Measurements from ENCODE around the gene CFAP77. TPM values are rescaled to one million over a fixed set of nuclear protein-coding genes. Genes with fewer than 3 reads are reported as not detected.

The CFAP77 gene
- total RNA-seq, 1 experiment from 2014 or later = 0.11 TPM

- no peaks in the 10 kb centered on the region for H3K9me2 ChIP-seq (replicated peaks; ENCODE audit: low read length)
- intact Hi-C loops (cut with micrococcal nuclease) = no loop called here
- DNase-seq = no peak
- H3F3A ChIP-seq (ENCODE audit: low read length, unreplicated experiment) = no peaks in the 10 kb centered on the region
- H3K79me2 ChIP-seq (ENCODE audit: low read length) = no peaks in the 10 kb centered on the region
- no peak overlapping the region for H3K9ac ChIP-seq (ENCODE audit: low read length)
- H2AFZ ChIP-seq (ENCODE audit: low read length) = no peak overlapping the region
- H4K20me1 ChIP-seq (ENCODE audit: low read length) = no peaks in the 10 kb centered on the region
- ChIA-PET CTCF (no interaction called here), POLR2A (ENCODE audit: unreplicated experiment) (no interaction called here)
- no peaks in the 10 kb centered on the region for H3K36me3 ChIP-seq (ENCODE audit: low read depth, low read length)
- H3K4me1 ChIP-seq (ENCODE audit: insufficient read depth, low read length) = no peaks in the 10 kb centered on the region
- H3K4me2 ChIP-seq (ENCODE audit: low read length) = no peak overlapping the region
- H3K9me3 ChIP-seq (ENCODE audit: low read length) = no peaks in the 10 kb centered on the region
- no peak overlapping the region for H3K4me3 ChIP-seq (ENCODE audit: low read length)
- H3K27me3 ChIP-seq (ENCODE audit: low read length) = peaks cover 35% of the 10 kb centered on the region
- no peak overlapping the region for H3K27ac ChIP-seq (ENCODE audit: low read length)
- TF ChIP-seq EZH2 (IDR thresholded peaks at IDR 0.05; ENCODE audit: low read length, unreplicated experiment) (no peak), CTCF (conservative IDR thresholded peaks at IDR 0.05; ENCODE audit: low read depth, low read length) (no peak), EZH2phosphoT487 (IDR thresholded peaks at IDR 0.05; ENCODE audit: borderline replicate concordance, low read length) (no peak)
- ATAC-seq = peak; percentile 42; the same call in 1 of the 2 replicates
- BruUV-seq (replicated peaks) = no TSS peak
These were observed 16.8 kb downstream of the CFAP77 start for GRCh38 chr9:132426639-132427414.

- no peak overlapping the region for H3K27ac ChIP-seq (ENCODE audit: low read length)
- DNase-seq (no peak), ATAC-seq (no peak)
- peaks cover 48% of the 10 kb centered on the region for H3K27me3 ChIP-seq (ENCODE audit: low read length)
- H3F3A ChIP-seq (ENCODE audit: low read length, unreplicated experiment) = no peaks in the 10 kb centered on the region
- H3K9me2 ChIP-seq (replicated peaks; ENCODE audit: low read length) = no peaks in the 10 kb centered on the region
- H3K79me2 ChIP-seq (ENCODE audit: low read length) = no peaks in the 10 kb centered on the region
- CTCF ChIA-PET = no interaction called here
- H3K4me3 ChIP-seq (ENCODE audit: low read length) = no peak overlapping the region
- H3K36me3 ChIP-seq (ENCODE audit: low read depth, low read length) = no peaks in the 10 kb centered on the region
- H3K9me3 ChIP-seq (ENCODE audit: low read length) = no peaks in the 10 kb centered on the region
- TF ChIP-seq EZH2phosphoT487 (IDR thresholded peaks at IDR 0.05; ENCODE audit: borderline replicate concordance, low read length) = no peak
- TF ChIP-seq EZH2 (IDR thresholded peaks at IDR 0.05; ENCODE audit: low read length, unreplicated experiment) = no peak
- TF ChIP-seq CTCF (conservative IDR thresholded peaks at IDR 0.05; ENCODE audit: low read depth, low read length) = no peak
- POLR2A ChIA-PET (ENCODE audit: unreplicated experiment) = no interaction called here
- BruUV-seq (replicated peaks) = no TSS peak
- no peak overlapping the region for H2AFZ ChIP-seq (ENCODE audit: low read length)
- intact Hi-C loops (cut with micrococcal nuclease) = no loop called here
- H3K4me1 ChIP-seq (ENCODE audit: insufficient read depth, low read length) = no peaks in the 10 kb centered on the region
- H4K20me1 ChIP-seq (ENCODE audit: low read length) = no peaks in the 10 kb centered on the region
- no peak overlapping the region for H3K4me2 ChIP-seq (ENCODE audit: low read length)
- no peak overlapping the region for H3K9ac ChIP-seq (ENCODE audit: low read length)
These were observed 21.0 kb downstream of the CFAP77 start for GRCh38 chr9:132430998-132431397.

GRCh38 chr9:132434881-132435280, 24.9 kb downstream of the CFAP77 start:
- Histone ChIP-seq H3K27me3 (ENCODE audit: low read length) (peaks cover 30% of the 10 kb centered on the region), H3K4me3 (ENCODE audit: low read length) (no peak overlapping the region), H3K4me1 (ENCODE audit: insufficient read depth, low read length) (no peaks in the 10 kb centered on the region), H2AFZ (ENCODE audit: low read length) (no peak overlapping the region), H3K27ac (ENCODE audit: low read length) (no peak overlapping the region), H3K9ac (ENCODE audit: low read length) (no peak overlapping the region), H4K20me1 (ENCODE audit: low read length) (no peaks in the 10 kb centered on the region), H3K4me2 (ENCODE audit: low read length) (no peak overlapping the region), H3K9me3 (ENCODE audit: low read length) (no peaks in the 10 kb centered on the region), H3F3A (ENCODE audit: low read length, unreplicated experiment) (no peaks in the 10 kb centered on the region), H3K9me2 (replicated peaks; ENCODE audit: low read length) (no peaks in the 10 kb centered on the region), H3K79me2 (ENCODE audit: low read length) (no peaks in the 10 kb centered on the region), H3K36me3 (ENCODE audit: low read depth, low read length) (no peaks in the 10 kb centered on the region)
- BruUV-seq (replicated peaks) = no TSS peak
- DNase-seq (no peak), ATAC-seq (no peak)
- ChIA-PET CTCF (no interaction called here), POLR2A (ENCODE audit: unreplicated experiment) (no interaction called here)
- TF ChIP-seq CTCF (conservative IDR thresholded peaks at IDR 0.05; ENCODE audit: low read depth, low read length) (no peak), EZH2phosphoT487 (IDR thresholded peaks at IDR 0.05; ENCODE audit: borderline replicate concordance, low read length) (no peak), EZH2 (IDR thresholded peaks at IDR 0.05; ENCODE audit: low read length, unreplicated experiment) (no peak)
- intact Hi-C loops (cut with micrococcal nuclease) = no loop called here

All from PC-3 (cell line).